Gastroesophageal sphincter (tissue), 4 donors: ENCODE measurements around the gene IKZF2. TPM values are rescaled to one million over a fixed set of nuclear protein-coding genes. Genes with fewer than 3 reads are reported as not detected.

Source experiments
- ATAC-seq: fragments of 150-250 bp; one replicate; pipeline ENCODE4 v1.9.1; 2016; ENCODE audit warnings: mild to moderate bottlenecking, moderate library complexity
- H3K27ac ChIP-seq, 4 donors: fragments of 200-600 bp; sonication (generic) in 3 of 4; 1 replicate in 3 of 4; 2 replicates in 1 of 4; pipeline ENCODE4 v1.5.1; 2016 to 2019
- H3K27me3 ChIP-seq: fragments of 200-600 bp; sonication (generic); one replicate; pipeline ENCODE4 v1.5.1; 2019
- H3K36me3 ChIP-seq, 2 donors: fragments of 200-600 bp; sonication (generic); one replicate each; pipeline ENCODE4 v1.5.1; 2019; ENCODE audit warnings: control low read depth in 1 of 2
- H3K4me1 ChIP-seq, 3 donors: fragments of 200-600 bp; sonication (generic); 1 replicate in 2 of 3; 2 replicates in 1 of 3; pipeline ENCODE4 v1.5.1; 2016 to 2019; ENCODE audit warnings: control low read depth in 2 of 3
- H3K4me3 ChIP-seq, 2 donors: fragments of 200-600 bp; sonication (generic); one replicate each; pipeline ENCODE4 v1.5.1; 2019; ENCODE audit warnings: mild to moderate bottlenecking in 1 of 2, moderate library complexity in 1 of 2
- H3K9me3 ChIP-seq, 3 donors: fragments of 200-600 bp; sonication (generic); one replicate each; pipeline ENCODE4 v1.5.1; 2017 to 2019; ENCODE audit warnings: control low read depth in 2 of 3
- CTCF ChIP-seq, 4 experiments: fragments of 200-600 bp in 2 of 4; fragments of 450-650 bp in 2 of 4; sonication (generic) in 1 of 4; IDR thresholded peaks; one replicate each; pipeline ENCODE4 v1.5.1; 2017 to 2019; ENCODE audit warnings: antibody characterized with exemption in 4 of 4, mild to moderate bottlenecking in 2 of 4, moderate library complexity in 2 of 4
- EP300 ChIP-seq: sonication (generic); formaldehyde crosslinking; IDR thresholded peaks from one replicate; pipeline ENCODE4 v1.6.1; 2017; ENCODE audit warnings: antibody characterized with exemption, mild to moderate bottlenecking
- POLR2A ChIP-seq, 2 donors: fragments of 450-650 bp; IDR thresholded peaks; one replicate each; pipeline ENCODE4 v1.6.1; 2017; ENCODE audit warnings: antibody characterized with exemption in 2 of 2, mild to moderate bottlenecking in 2 of 2, moderate library complexity in 1 of 2
- POLR2AphosphoS5 ChIP-seq: sonication (generic); formaldehyde crosslinking; IDR thresholded peaks from one replicate; pipeline ENCODE4 v1.6.1; 2017; ENCODE audit warnings: antibody characterized with exemption
- WGBS, 2 donors: methylation state at CpG; one replicate each; pipeline ENCODE4 v1.1.5; 2018; ENCODE audit warnings: low coverage in 1 of 2; 5-methylcytosine and 5-hydroxymethylcytosine counted together
- total RNA-seq, 4 donors: library from RNA; depleted of rRNA; stranded (reverse); fragments of >200 nt; gene quantifications; one replicate each; pipeline ENCODE4 v1.1.0, GENCODE V29; 2016

IKZF2 gene
- total RNA-seq, 4 donors from 2014 or later, result 4.2 to 11.6 (median 9.6) TPM

DNA sequence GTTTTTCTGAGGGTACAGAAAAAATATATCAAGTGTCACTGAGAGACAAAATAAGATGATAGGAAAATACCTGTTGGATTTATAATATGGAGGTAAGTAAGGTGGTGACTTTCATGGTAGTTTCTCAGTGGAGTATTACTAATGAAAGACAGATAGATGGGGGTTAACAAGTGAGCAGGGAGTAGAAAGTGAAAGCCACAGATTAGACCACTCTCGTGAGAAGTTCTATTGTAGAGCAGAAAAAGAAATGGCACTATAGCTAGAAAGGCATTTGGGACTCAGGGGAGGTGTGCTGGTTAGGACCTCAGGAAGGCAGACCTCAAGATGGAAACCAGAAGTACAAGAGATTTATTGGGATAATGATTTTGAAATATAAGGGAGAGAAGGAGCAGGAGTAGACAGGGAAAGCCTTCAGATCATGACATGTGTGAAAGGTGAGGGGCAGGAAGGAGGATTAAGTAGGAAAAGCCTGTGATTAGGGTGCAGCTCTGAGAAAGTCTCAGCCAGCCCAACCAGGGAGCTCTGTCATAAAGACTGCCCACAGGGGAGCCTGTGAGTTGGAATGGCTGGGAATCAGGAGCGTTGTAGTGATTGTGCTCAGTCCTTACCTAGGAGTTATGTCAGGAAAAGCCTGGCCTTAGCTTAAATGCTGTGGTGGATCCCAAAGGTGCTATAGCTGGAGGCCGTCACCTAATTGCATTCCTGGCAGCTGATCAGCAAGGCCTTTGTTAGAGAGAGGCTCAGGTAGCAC is 198.1 kb downstream of the IKZF2 start:
- ATAC-seq, result no peak
- no peak overlapping the region for H3K27ac ChIP-seq
- H3K9me3 ChIP-seq, result no peaks in the 10 kb centered on the region
- TF ChIP-seq EP300 (no peak), POLR2A (IDR thresholded peaks at IDR 0.05) (no peak), POLR2AphosphoS5 (no peak), CTCF (IDR thresholded peaks at IDR 0.05) (no peak)
- H3K36me3 ChIP-seq, result no peaks in the 10 kb centered on the region
- WGBS, 2 donors, result 48 to 67% methylated on average over 2 to 3 of the region's 3 CpGs
- peaks cover 0 to 6% (median 0%) of the 10 kb centered on the region in 3 donors for H3K4me1 ChIP-seq
- no peak overlapping the region for H3K4me3 ChIP-seq
- no peaks in the 10 kb centered on the region for H3K27me3 ChIP-seq

- ATAC-seq, result no peak
- WGBS, 2 donors, result 60 to 83% methylated on average over 1 of the region's 1 CpG
These were observed 201.6 kb downstream of the IKZF2 start for GRCh38 chr2:212949786-212950185.

More at GRCh38 chr2:212949786-212950185, 201.6 kb downstream of the IKZF2 start:
- H3K27ac ChIP-seq, result no peak overlapping the region
- H3K9me3 ChIP-seq, result no peaks in the 10 kb centered on the region
- no peaks in the 10 kb centered on the region for H3K4me1 ChIP-seq
- TF ChIP-seq POLR2A (IDR thresholded peaks at IDR 0.05) (no peak), EP300 (no peak), POLR2AphosphoS5 (no peak), CTCF (IDR thresholded peaks at IDR 0.05) (no peak)
- no peaks in the 10 kb centered on the region for H3K36me3 ChIP-seq
- H3K4me3 ChIP-seq, result no peak overlapping the region
- no peaks in the 10 kb centered on the region for H3K27me3 ChIP-seq

Other genes with a start within 250 kb of the IKZF2 start
- gene SPAG16, start 132.9 kb upstream of the IKZF2 start, total RNA-seq, result 10 to 100 TPM; 28.9 to 39.8 (median 36.7) TPM